Thyroid gland (tissue), 4 donors: ENCODE results near the gene RHOJ. TPM values are rescaled to one million over a fixed set of nuclear protein-coding genes. Genes with fewer than 3 reads are reported as not detected.
A peak's percentile ranks its signal among the peaks of the same experiment; 100 is the strongest.
"Not testable (repeated sequence)": the region's sequence is repeated elsewhere in the genome, so short reads cannot be mapped to it uniquely, and the experiment has no call there.

Experiments used
- DNase-seq, 2 donors: peaks; one replicate each; pipeline ENCODE4 v3.0.0-alpha.2; 2019
- H3K27ac ChIP-seq, 3 donors: fragments of 200-600 bp; sonication (generic); 1 replicate in 2 of 3; 2 replicates in 1 of 3; pipeline ENCODE4 v1.5.1; 2016 to 2019; ENCODE audit warnings: mild to moderate bottlenecking in 1 of 3, moderate library complexity in 1 of 3
- H3K27me3 ChIP-seq: fragments of 200-600 bp; sonication (generic); one replicate; pipeline ENCODE4 v1.5.1; 2019
- H3K36me3 ChIP-seq, 2 donors: fragments of 200-600 bp; sonication (generic); one replicate each; pipeline ENCODE4 v1.5.1; 2016 to 2019
- H3K4me1 ChIP-seq, 2 donors: fragments of 200-600 bp; sonication (generic); one replicate each; pipeline ENCODE4 v1.5.1; 2017 to 2019
- H3K4me3 ChIP-seq, 3 donors: fragments of 200-600 bp; sonication (generic); replicated peaks in 1 of 3; 1 replicate in 2 of 3; 2 replicates in 1 of 3; pipeline ENCODE4 v1.5.1; 2016; ENCODE audit warnings: mild to moderate bottlenecking in 1 of 3
- H3K9me3 ChIP-seq: fragments of 200-600 bp; sonication (generic); one replicate; pipeline ENCODE4 v1.5.1; 2017
- CTCF ChIP-seq, 6 experiments: fragments of 200-600 bp in 3 of 6; fragments of 450-650 bp in 3 of 6; sonication (generic) in 3 of 6; IDR thresholded peaks; one replicate each; pipeline ENCODE4 v1.5.1; 2016 to 2019; ENCODE audit warnings: antibody characterized with exemption in 6 of 6, mild to moderate bottlenecking in 2 of 6, inconsistent platforms in 1 of 6, moderate library complexity in 1 of 6
- POLR2A ChIP-seq, 2 donors: fragments of 450-650 bp; IDR thresholded peaks; one replicate each; pipeline ENCODE4 v1.6.1; 2017; ENCODE audit warnings: antibody characterized with exemption in 2 of 2, mild to moderate bottlenecking in 2 of 2, moderate library complexity in 1 of 2
- WGBS, 2 donors: methylation state at CpG; one replicate each; pipeline ENCODE4 v1.1.5; 2017; 5-methylcytosine and 5-hydroxymethylcytosine counted together
- intact Hi-C: fragments of 100-400 bp; cut with DNase I; formaldehyde crosslinking; loops from one replicate; pipeline ENCODE4 v1.15.1; 2023
- total RNA-seq, 4 donors: library from RNA; depleted of rRNA; stranded (reverse); fragments of >200 nt; gene quantifications; one replicate each; pipeline ENCODE4 v1.2.3, GENCODE V29; 2016

Gene RHOJ
- total RNA-seq, 4 donors from 2014 or later = 10.3 to 23.0 (median 15.4) TPM

- Histone ChIP-seq H3K9me3 (no peaks in the 10 kb centered on the region), H3K4me3 (no peak overlapping the region), H3K4me1 (no peaks in the 10 kb centered on the region), H3K36me3 (no peaks in the 10 kb centered on the region), H3K27ac (no peak overlapping the region), H3K27me3 (no peaks in the 10 kb centered on the region)
- TF ChIP-seq CTCF (IDR thresholded peaks at IDR 0.05) = peak; percentile 34 to 80 (median 68)
- no peak for TF ChIP-seq POLR2A (IDR thresholded peaks at IDR 0.05)
- whole genome bisulfite sequencing, 2 donors = 45 to 51% methylated on average over 5 of the region's 5 CpGs
- no peak for DNase-seq
- intact Hi-C loops = loop anchor here (5.0 kb wide), 2 partner anchors 99 to 1114 kb away; no protein-coding TSS in a partner anchor
Observed at GRCh38 chr14:63276492-63277342, 72.5 kb downstream of the RHOJ start.

GRCh38 chr14:63277591-63278183 is 73.4 kb downstream of the RHOJ start:
- WGBS, 2 donors = 48 to 62% methylated on average over 2 of the region's 2 CpGs

GRCh38 chr14:63279933-63280332 is 75.7 kb downstream of the RHOJ start:
- not testable (repeated sequence) for H3K27ac ChIP-seq
- intact Hi-C loops = loop anchor here (5.0 kb wide), 2 partner anchors 103 to 1118 kb away; no protein-coding TSS in a partner anchor
- WGBS, 2 donors = 90 to 97% methylated on average over 4 of the region's 4 CpGs

More at GRCh38 chr14:63277591-63278183, 73.4 kb downstream of the RHOJ start:
- no peak for DNase-seq
- intact Hi-C loops = loop anchor here (5.0 kb wide), 2 partner anchors 100 to 1115 kb away; no protein-coding TSS in a partner anchor
- TF ChIP-seq CTCF (IDR thresholded peaks at IDR 0.05) (no peak), POLR2A (IDR thresholded peaks at IDR 0.05) (no peak)
- H3K27ac ChIP-seq = no peak overlapping the region
- H3K27me3 ChIP-seq = no peaks in the 10 kb centered on the region
- H3K4me3 ChIP-seq = no peak overlapping the region
- H3K9me3 ChIP-seq = no peaks in the 10 kb centered on the region
- H3K36me3 ChIP-seq = no peaks in the 10 kb centered on the region
- H3K4me1 ChIP-seq = no peaks in the 10 kb centered on the region

GRCh38 chr14:63282997-63283883 is 79.0 kb downstream of the RHOJ start:
- Histone ChIP-seq H3K4me3 (no peak overlapping the region), H3K27ac (no peak overlapping the region), H3K9me3 (no peaks in the 10 kb centered on the region), H3K36me3 (no peaks in the 10 kb centered on the region), H3K27me3 (no peaks in the 10 kb centered on the region), H3K4me1 (no peaks in the 10 kb centered on the region)
- intact Hi-C loops = no loop called here
- WGBS, 2 donors = 78 to 80% methylated on average over 8 of the region's 8 CpGs
- no peak for TF ChIP-seq POLR2A (IDR thresholded peaks at IDR 0.05)
- TF ChIP-seq CTCF (IDR thresholded peaks at IDR 0.05) = no peak
- no peak for DNase-seq

More at GRCh38 chr14:63279933-63280332, 75.7 kb downstream of the RHOJ start:
- H3K27me3 ChIP-seq, H3K9me3 ChIP-seq, H3K36me3 ChIP-seq, H3K4me3 ChIP-seq, H3K4me1 ChIP-seq, DNase-seq: not testable (repeated sequence)

GRCh38 chr14:63283884-63284248 is 79.6 kb downstream of the RHOJ start:
- intact Hi-C loops = no loop called here
- DNase-seq = no peak
- H3K4me3 ChIP-seq = no peak overlapping the region
- H3K36me3 ChIP-seq = no peaks in the 10 kb centered on the region
- no peaks in the 10 kb centered on the region for H3K27me3 ChIP-seq
- H3K27ac ChIP-seq = no peak overlapping the region
- WGBS, 2 donors = 89 to 95% methylated on average over 7 of the region's 7 CpGs
- TF ChIP-seq POLR2A (IDR thresholded peaks at IDR 0.05) (no peak), CTCF (IDR thresholded peaks at IDR 0.05) (no peak)
- no peaks in the 10 kb centered on the region for H3K4me1 ChIP-seq
- H3K9me3 ChIP-seq = no peaks in the 10 kb centered on the region
